Measurements from ENCODE around the gene SPATA18. TPM values are rescaled to one million over a fixed set of nuclear protein-coding genes. Genes with fewer than 3 reads are reported as not detected.

Gene SPATA18
- total and polyA plus RNA-seq, 9 of the 15 experiments (the other 6 are each of a cell fraction or from before 2014, with no cell fraction given), result 0.09 TPM; not detected in 8

DNA sequence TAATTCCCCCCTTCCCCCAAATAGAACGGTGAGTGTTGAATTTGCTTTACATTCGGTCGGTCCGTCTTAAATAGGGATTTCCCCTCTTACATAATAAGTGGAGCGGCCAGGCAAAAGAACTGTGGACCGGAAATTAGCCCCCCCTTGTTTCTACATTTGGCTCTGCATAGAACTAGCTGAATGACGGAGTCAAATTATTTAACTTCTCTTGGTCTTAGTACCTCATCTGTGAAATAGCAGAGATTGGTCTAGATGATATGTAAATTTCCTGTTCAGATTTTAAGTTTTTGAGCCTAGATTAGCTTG, 1.3 kb downstream of the SPATA18 start:
- no peak overlapping the region for H3K9ac ChIP-seq (ENCODE audit: insufficient read depth in 1 of 2, low read depth in 2 of 2, low read length in 2 of 2)
- H3K4me3 ChIP-seq, result no peak overlapping the region
- no peaks in the 10 kb centered on the region for H4K20me1 ChIP-seq (replicated peaks; ENCODE audit: control insufficient read depth, insufficient read depth, low read length)
- intact Hi-C loops (cut with micrococcal nuclease) (no loop called here), in situ Hi-C loops (cut with MboI) (no loop called here)
- DNase-seq (ENCODE audit: extremely low read depth in 1 of 4, low spot score in 3 of 4), result no peak
- H3K9me1 ChIP-seq (ENCODE audit: control insufficient read depth, insufficient read depth, low read length), result no peaks in the 10 kb centered on the region
- TF ChIP-seq SMARCC2 (IDR thresholded peaks at IDR 0.05; ENCODE audit: low read depth), result no peak
- TF ChIP-seq, protein P1, sequence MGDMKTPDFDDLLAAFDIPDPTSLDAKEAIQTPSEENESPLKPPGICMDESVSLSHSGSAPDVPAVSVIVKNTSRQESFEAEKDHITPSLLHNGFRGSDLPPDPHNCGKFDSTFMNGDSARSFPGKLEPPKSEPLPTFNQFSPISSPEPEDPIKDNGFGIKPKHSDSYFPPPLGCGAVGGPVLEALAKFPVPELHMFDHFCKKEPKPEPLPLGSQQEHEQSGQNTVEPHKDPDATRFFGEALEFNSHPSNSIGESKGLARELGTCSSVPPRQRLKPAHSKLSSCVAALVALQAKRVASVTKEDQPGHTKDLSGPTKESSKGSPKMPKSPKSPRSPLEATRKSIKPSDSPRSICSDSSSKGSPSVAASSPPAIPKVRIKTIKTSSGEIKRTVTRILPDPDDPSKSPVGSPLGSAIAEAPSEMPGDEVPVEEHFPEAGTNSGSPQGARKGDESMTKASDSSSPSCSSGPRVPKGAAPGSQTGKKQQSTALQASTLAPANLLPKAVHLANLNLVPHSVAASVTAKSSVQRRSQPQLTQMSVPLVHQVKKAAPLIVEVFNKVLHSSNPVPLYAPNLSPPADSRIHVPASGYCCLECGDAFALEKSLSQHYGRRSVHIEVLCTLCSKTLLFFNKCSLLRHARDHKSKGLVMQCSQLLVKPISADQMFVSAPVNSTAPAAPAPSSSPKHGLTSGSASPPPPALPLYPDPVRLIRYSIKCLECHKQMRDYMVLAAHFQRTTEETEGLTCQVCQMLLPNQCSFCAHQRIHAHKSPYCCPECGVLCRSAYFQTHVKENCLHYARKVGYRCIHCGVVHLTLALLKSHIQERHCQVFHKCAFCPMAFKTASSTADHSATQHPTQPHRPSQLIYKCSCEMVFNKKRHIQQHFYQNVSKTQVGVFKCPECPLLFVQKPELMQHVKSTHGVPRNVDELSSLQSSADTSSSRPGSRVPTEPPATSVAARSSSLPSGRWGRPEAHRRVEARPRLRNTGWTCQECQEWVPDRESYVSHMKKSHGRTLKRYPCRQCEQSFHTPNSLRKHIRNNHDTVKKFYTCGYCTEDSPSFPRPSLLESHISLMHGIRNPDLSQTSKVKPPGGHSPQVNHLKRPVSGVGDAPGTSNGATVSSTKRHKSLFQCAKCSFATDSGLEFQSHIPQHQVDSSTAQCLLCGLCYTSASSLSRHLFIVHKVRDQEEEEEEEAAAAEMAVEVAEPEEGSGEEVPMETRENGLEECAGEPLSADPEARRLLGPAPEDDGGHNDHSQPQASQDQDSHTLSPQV (IDR thresholded peaks at IDR 0.05), result no peak
- TF ChIP-seq, protein P2, sequence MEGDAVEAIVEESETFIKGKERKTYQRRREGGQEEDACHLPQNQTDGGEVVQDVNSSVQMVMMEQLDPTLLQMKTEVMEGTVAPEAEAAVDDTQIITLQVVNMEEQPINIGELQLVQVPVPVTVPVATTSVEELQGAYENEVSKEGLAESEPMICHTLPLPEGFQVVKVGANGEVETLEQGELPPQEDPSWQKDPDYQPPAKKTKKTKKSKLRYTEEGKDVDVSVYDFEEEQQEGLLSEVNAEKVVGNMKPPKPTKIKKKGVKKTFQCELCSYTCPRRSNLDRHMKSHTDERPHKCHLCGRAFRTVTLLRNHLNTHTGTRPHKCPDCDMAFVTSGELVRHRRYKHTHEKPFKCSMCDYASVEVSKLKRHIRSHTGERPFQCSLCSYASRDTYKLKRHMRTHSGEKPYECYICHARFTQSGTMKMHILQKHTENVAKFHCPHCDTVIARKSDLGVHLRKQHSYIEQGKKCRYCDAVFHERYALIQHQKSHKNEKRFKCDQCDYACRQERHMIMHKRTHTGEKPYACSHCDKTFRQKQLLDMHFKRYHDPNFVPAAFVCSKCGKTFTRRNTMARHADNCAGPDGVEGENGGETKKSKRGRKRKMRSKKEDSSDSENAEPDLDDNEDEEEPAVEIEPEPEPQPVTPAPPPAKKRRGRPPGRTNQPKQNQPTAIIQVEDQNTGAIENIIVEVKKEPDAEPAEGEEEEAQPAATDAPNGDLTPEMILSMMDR (IDR thresholded peaks at IDR 0.05 in 2 of 3, conservative IDR thresholded peaks at IDR 0.05 in 1 of 3; ENCODE audit: insufficient read depth in 2 of 3, low read depth in 1 of 3, low read length in 3 of 3), result no peak
- TF ChIP-seq FOXJ3 (CRISPR knock-in tag; IDR thresholded peaks at IDR 0.05), result no peak
- no peak for TF ChIP-seq STAT5B (CRISPR knock-in tag; IDR thresholded peaks at IDR 0.05)
- TF ChIP-seq, protein P3, sequence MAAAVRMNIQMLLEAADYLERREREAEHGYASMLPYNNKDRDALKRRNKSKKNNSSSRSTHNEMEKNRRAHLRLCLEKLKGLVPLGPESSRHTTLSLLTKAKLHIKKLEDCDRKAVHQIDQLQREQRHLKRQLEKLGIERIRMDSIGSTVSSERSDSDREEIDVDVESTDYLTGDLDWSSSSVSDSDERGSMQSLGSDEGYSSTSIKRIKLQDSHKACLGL (CRISPR knock-in tag; IDR thresholded peaks at IDR 0.05; ENCODE audit: borderline replicate concordance, poor library complexity, severe bottlenecking), result no peak
- no peak for TF ChIP-seq RFX1 (IDR thresholded peaks at IDR 0.05)
- TF ChIP-seq C11orf30 (IDR thresholded peaks at IDR 0.05; ENCODE audit: low read depth), result no peak
- TF ChIP-seq ZNF57 (CRISPR knock-in tag; IDR thresholded peaks at IDR 0.05), result no peak
- no TSS peak for BruUV-seq (replicated peaks)
- POLR2A ChIA-PET, result interaction anchor here (0.7 kb wide), 1 partner anchor 16 kb away, joined by 3 read pairs; no protein-coding TSS in a partner anchor
- H3K4me1 ChIP-seq (replicated peaks in 1 of 2; ENCODE audit: control insufficient read depth in 2 of 2, insufficient read depth in 2 of 2, low read length in 2 of 2), result no peaks in the 10 kb centered on the region; a peak in 1 of 5 replicates
- no peak for ATAC-seq
- CTCF ChIA-PET (ENCODE audit: low intra/inter-chr PET ratio), result no interaction called here
- no peak overlapping the region for H3K4me2 ChIP-seq (ENCODE audit: insufficient read depth, low read length)
- peaks cover 0 to 14% of the 10 kb centered on the region in 2 experiments; a peak in 2 of 5 replicates for H3K27me3 ChIP-seq (ENCODE audit: control insufficient read depth in 2 of 2, insufficient read depth in 2 of 2, low read length in 2 of 2)
- no peak overlapping the region for H2AFZ ChIP-seq (ENCODE audit: low read depth, low read length)
- no peak for FAIRE-seq
- no peaks in the 10 kb centered on the region for H3K9me3 ChIP-seq (replicated peaks; ENCODE audit: control insufficient read depth, insufficient read depth, low read depth, low read length)
- 1% methylated on average over 7 of the region's 7 CpGs for WGBS (ENCODE audit: insufficient coverage, low coverage, missing lambda C conversion rate)
- no peaks in the 10 kb centered on the region for H3K36me3 ChIP-seq (ENCODE audit: control insufficient read depth, insufficient read depth, low read length)
- H3K27ac ChIP-seq (ENCODE audit: extremely low read depth, low read depth, low read length), result no peak overlapping the region
- H3K79me2 ChIP-seq (ENCODE audit: control insufficient read depth, insufficient read depth, low read length), result no peaks in the 10 kb centered on the region

All from K562 (cell line).